PC-3 (cell line): ENCODE measurements around the gene CPVL.

Experiments used
- EZH2 ChIP-seq: fragments of 300-600 bp; sonication (generic); IDR thresholded peaks from one replicate; pipeline ENCODE4 v1.6.1; 2017; ENCODE audit warnings: antibody characterized with exemption, mild to moderate bottlenecking, low read length; ENCODE audit not compliant: unreplicated experiment
- TF ChIP-seq, protein P1 (sequence below): fragments of 300-600 bp; sonication (generic); conservative IDR thresholded peaks from 2 replicates; pipeline ENCODE4 v1.5.1; 2017; ENCODE audit warnings: antibody characterized with exemption, low read depth, mild to moderate bottlenecking, low read length

DNA sequence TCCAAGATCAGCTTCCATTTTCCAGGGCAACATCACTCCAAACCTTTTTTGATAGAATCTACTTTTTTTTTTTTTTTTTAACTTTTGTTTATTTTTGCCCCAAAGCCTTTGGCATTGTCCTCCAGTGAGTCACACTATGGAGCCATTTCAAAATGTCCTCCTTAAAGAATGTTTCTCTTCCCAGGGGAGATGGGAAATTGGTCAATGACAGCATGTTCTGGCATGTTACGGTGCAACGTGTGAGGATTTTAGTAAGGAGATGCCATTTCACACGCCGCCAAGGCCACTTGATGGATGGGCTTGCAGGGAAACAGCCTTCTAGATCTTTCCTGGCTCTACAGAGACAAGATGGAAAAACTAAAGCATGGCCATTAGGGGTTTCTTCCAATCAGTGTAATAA, 157.5 kb downstream of the CPVL start:
- TF ChIP-seq EZH2: no peak
- TF ChIP-seq, protein P1, sequence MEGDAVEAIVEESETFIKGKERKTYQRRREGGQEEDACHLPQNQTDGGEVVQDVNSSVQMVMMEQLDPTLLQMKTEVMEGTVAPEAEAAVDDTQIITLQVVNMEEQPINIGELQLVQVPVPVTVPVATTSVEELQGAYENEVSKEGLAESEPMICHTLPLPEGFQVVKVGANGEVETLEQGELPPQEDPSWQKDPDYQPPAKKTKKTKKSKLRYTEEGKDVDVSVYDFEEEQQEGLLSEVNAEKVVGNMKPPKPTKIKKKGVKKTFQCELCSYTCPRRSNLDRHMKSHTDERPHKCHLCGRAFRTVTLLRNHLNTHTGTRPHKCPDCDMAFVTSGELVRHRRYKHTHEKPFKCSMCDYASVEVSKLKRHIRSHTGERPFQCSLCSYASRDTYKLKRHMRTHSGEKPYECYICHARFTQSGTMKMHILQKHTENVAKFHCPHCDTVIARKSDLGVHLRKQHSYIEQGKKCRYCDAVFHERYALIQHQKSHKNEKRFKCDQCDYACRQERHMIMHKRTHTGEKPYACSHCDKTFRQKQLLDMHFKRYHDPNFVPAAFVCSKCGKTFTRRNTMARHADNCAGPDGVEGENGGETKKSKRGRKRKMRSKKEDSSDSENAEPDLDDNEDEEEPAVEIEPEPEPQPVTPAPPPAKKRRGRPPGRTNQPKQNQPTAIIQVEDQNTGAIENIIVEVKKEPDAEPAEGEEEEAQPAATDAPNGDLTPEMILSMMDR: no peak
